Measurements from ENCODE around the gene GRK7.
"Not testable (repeated sequence)": the region's sequence is repeated elsewhere in the genome, so short reads cannot be mapped to it uniquely, and the experiment has no call there.

GRK7 gene

DNA sequence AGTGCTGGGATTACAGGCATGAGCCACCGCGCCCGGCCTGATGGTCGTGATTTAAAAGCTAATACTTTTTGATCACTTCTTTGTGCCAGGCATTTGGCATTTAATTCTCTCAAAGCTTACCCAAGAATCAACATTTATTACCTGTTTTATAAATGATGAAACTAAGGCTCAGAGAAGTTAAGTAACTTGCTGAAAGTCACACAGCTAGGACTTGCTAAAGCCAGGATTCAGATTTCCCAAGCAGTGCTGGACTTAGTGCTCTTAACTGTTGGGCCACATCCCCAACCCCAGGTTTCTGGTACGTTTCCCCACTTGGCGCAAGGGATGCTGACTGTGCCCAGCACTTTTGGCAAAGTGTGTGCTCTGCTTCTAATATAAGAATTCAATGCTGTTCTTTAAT lies 10.5 kb downstream of the GRK7 start:
- no peaks in the 10 kb centered on the region for H3K9me3 Mint-ChIP-seq
- no peak overlapping the region for H3K4me3 Mint-ChIP-seq
- H3K4me1 Mint-ChIP-seq: no peaks in the 10 kb centered on the region
- ATAC-seq (ENCODE audit: low read depth): no peak
- H3K27me3 Mint-ChIP-seq: peaks cover 3% of the 10 kb centered on the region
- DNase-seq (ENCODE audit: low spot score in 2 of 2): no peak
- H3K27ac Mint-ChIP-seq: no peak overlapping the region
- H3K36me3 Mint-ChIP-seq: peaks cover under 1% of the 10 kb centered on the region

DNA sequence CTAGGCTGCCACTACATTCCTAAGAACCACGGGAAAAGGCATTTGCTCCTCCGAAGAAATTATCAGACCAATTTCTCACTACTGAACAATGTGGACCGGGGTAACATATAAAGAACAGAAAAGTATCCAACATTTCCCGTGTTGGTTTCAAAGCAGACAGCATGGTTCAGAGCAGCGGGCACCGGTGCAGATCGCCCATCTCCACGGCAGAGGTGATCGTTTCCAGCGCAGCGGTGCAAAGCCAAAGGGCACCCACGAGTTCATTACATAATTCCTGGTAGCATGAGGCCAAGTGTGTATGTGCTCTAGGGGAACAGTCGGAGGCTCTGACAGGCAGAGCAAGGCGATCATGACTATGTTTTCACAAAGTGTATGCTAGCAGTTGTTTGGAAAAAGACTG lies 13.2 kb downstream of the GRK7 start:
- H3K9me3 Mint-ChIP-seq: no peaks in the 10 kb centered on the region
- no peaks in the 10 kb centered on the region for H3K36me3 Mint-ChIP-seq
- ATAC-seq (ENCODE audit: low read depth) (no peak), DNase-seq (ENCODE audit: low spot score in 2 of 2) (no peak)
- H3K4me3 Mint-ChIP-seq: no peak overlapping the region
- H3K27me3 Mint-ChIP-seq: peaks cover 3% of the 10 kb centered on the region
- no peaks in the 10 kb centered on the region for H3K4me1 Mint-ChIP-seq
- no peak overlapping the region for H3K27ac Mint-ChIP-seq

DNA sequence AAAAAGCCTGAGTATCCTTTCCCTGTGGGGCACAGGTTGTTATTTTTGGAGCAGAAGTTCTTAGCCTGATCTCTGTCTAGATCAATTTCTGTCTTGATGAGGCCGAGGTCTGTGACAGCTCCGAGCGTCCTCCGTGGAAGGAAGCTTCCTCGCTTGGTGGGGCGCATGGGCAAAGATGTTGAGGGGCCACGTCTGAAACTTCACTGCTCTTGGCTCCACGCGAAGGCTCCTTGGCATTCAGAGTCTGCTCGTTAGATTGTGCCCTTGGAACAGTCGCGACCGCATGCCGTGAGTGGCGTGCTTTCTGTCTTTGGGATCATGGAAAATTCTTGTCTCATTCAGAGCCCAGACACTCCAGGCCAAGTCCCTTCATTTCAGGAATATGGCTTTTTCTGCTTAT lies 13.7 kb downstream of the GRK7 start:
- ATAC-seq (ENCODE audit: low read depth) (no peak), DNase-seq (ENCODE audit: low spot score in 2 of 2) (no peak)
- no peaks in the 10 kb centered on the region for H3K9me3 Mint-ChIP-seq

DNA sequence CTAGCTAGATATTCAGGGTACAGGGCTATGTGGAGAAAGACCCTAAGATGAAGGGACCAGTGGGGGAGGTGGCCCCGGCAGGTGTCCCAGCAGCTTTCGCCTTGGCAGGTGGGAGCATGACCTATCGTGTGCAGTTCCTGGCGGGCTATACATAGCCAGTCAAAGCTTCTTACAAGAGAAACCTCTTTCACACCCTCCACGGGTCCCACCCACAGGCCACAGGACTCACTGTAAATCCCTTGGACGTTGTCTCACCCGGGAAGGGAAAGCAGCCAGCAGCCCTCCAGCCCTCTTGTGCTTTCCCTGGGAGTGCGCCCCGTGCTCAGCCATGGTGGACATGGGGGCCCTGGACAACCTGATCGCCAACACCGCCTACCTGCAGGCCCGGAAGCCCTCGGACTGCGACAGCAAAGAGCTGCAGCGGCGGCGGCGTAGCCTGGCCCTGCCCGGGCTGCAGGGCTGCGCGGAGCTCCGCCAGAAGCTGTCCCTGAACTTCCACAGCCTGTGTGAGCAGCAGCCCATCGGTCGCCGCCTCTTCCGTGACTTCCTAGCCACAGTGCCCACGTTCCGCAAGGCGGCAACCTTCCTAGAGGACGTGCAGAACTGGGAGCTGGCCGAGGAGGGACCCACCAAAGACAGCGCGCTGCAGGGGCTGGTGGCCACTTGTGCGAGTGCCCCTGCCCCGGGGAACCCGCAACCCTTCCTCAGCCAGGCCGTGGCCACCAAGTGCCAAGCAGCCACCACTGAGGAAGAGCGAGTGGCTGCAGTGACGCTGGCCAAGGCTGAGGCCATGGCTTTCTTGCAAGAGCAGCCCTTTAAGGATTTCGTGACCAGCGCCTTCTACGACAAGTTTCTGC lies 15.0 kb downstream of the GRK7 start:
- H3K4me3 Mint-ChIP-seq: no peak overlapping the region
- H3K9me3 Mint-ChIP-seq: no peaks in the 10 kb centered on the region
- H3K36me3 Mint-ChIP-seq: no peaks in the 10 kb centered on the region
- ATAC-seq (ENCODE audit: low read depth) (no peak), DNase-seq (ENCODE audit: low spot score in 2 of 2) (no peak)
- H3K27me3 Mint-ChIP-seq: peaks cover 6% of the 10 kb centered on the region
- H3K4me1 Mint-ChIP-seq: no peaks in the 10 kb centered on the region
- H3K27ac Mint-ChIP-seq: no peak overlapping the region

More for the DNA sequence above, 13.7 kb downstream of the GRK7 start:
- Mint-ChIP-seq H3K27ac (no peak overlapping the region), H3K4me1 (no peaks in the 10 kb centered on the region), H3K27me3 (peaks cover 3% of the 10 kb centered on the region), H3K4me3 (no peak overlapping the region), H3K36me3 (no peaks in the 10 kb centered on the region)

DNA sequence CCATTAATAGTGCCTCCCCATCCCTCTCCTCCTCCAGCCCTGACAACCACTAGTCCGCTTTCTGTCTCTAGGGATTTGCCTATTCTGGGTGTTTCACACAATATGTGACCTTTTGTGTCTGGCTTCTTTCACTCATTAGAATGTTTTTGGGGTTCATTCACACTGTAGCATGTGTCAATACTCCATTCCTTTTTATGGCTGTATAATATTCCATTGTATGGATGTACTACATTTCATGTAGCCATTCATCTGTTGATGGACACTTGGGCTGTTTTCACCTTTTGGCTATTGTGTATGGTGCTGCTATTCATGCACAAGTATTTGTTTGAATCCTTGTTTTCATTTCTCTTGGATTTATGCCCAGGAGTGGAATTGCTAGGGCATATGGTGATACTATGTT lies 16.5 kb downstream of the GRK7 start:
- Mint-ChIP-seq H3K4me3 (no peak overlapping the region), H3K27ac (no peak overlapping the region), H3K27me3 (peaks cover 7% of the 10 kb centered on the region), H3K9me3 (no peaks in the 10 kb centered on the region), H3K36me3 (no peaks in the 10 kb centered on the region), H3K4me1 (no peaks in the 10 kb centered on the region)
- no peak for ATAC-seq (ENCODE audit: low read depth)
- DNase-seq (ENCODE audit: low spot score in 2 of 2): no peak

DNA sequence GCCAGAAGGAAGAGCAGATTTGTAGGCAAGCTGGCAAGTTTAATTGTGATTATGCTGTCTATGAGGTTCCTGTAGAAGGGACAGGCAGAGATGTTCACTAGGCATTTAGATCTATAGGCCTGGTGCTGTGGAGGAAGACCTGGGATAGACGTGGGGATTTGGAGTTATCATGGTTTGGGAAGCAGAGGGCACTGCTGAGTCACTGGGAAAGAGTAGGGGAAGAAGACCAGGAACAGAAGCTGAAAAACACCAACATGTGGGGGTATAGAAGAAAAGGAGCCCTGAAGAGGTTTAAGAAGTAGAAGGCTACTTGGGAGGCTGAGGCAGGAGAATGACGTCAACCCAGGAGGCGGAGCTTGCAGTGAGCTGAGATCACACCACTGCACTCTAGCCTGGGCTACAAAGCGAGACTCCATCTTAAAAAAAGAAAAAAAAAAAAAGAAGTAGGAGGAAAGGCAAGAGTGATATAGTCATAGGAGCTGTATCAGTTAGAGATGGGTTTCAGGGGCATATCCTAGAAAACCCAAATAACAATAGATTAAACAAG lies 19.3 kb downstream of the GRK7 start:
- no peak for ATAC-seq (ENCODE audit: low read depth)
- H3K36me3 Mint-ChIP-seq: no peaks in the 10 kb centered on the region

DNA sequence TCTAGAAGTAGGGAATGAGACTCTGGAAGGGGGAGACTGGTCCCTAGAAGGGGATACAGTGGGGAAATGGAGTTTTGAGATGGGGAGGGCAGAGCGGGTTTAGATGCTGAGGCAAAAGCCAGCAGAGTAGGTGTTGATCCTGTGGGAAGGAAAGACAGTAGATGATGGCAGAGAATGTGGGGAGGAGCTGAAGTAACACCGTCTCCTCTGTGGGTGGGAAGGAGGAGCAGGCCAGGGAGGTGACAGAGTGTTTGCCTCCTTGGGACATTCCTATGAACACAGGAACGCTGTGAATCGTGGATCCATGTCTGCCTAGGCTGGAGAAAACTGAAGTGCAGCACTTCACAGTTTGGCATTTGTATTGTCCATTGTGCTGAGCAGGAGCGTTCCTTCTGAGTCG lies 20.4 kb downstream of the GRK7 start:
- H3K4me1 Mint-ChIP-seq: no peaks in the 10 kb centered on the region
- no peaks in the 10 kb centered on the region for H3K36me3 Mint-ChIP-seq
- no peak overlapping the region for H3K4me3 Mint-ChIP-seq
- peaks cover 7% of the 10 kb centered on the region for H3K27me3 Mint-ChIP-seq
- H3K27ac Mint-ChIP-seq: no peak overlapping the region
- no peak for DNase-seq (ENCODE audit: low spot score in 2 of 2)
- no peaks in the 10 kb centered on the region for H3K9me3 Mint-ChIP-seq
- ATAC-seq (ENCODE audit: low read depth): no peak

More for the DNA sequence above, 19.3 kb downstream of the GRK7 start:
- Mint-ChIP-seq H3K27me3 (peaks cover 7% of the 10 kb centered on the region), H3K9me3 (no peaks in the 10 kb centered on the region), H3K4me1 (no peaks in the 10 kb centered on the region), H3K27ac (no peak overlapping the region), H3K4me3 (no peak overlapping the region)
- no peak for DNase-seq (ENCODE audit: low spot score in 2 of 2)

DNA sequence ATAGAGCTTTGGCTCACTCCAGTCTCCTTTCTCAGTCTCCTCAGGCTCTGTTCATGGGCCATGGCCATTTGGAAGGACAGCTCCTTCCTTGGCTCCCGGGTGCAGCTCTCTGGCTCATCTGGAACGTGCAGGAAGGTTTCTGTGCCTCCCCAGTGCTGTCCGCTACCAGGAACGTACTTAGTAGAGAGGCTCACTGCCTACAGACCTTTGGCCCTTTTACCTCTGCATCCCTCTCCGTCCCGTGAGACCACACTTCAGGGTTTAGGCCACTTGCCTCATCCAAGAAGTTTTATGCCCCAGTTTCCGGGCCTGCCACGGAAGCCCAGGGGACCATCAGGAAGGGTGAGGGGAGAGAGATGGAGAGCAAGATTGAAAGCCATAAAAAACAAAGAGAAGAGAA lies 20.9 kb downstream of the GRK7 start:
- no peak overlapping the region for H3K27ac Mint-ChIP-seq
- peaks cover 7% of the 10 kb centered on the region for H3K27me3 Mint-ChIP-seq

DNA sequence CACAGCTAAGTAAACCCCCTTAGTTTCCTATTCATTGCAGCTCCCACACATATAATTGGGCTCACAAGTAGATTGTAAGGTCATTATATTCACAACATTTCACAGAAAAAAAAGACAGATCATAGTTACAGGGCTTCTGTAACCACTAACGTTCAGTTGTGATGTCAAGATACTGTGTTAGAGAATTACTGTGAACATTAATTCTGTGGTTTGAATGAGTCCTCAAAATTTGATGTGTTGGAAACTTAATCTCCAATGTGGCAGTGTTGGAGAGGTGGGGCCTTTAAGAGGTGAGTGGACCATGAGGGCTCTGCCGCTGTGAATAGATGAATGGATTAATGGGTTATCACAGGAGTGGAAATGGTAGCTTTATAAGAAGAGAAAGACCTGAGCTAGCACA lies 21.3 kb downstream of the GRK7 start:
- H3K4me3 Mint-ChIP-seq: no peak overlapping the region
- H3K4me1 Mint-ChIP-seq: no peaks in the 10 kb centered on the region
- H3K27me3 Mint-ChIP-seq: peaks cover 6% of the 10 kb centered on the region
- DNase-seq (ENCODE audit: low spot score in 2 of 2) (no peak), ATAC-seq (ENCODE audit: low read depth) (no peak)
- H3K36me3 Mint-ChIP-seq: no peaks in the 10 kb centered on the region
- no peak overlapping the region for H3K27ac Mint-ChIP-seq
- no peaks in the 10 kb centered on the region for H3K9me3 Mint-ChIP-seq

More for the DNA sequence above, 20.9 kb downstream of the GRK7 start:
- Mint-ChIP-seq H3K4me1 (no peaks in the 10 kb centered on the region), H3K4me3 (no peak overlapping the region), H3K36me3 (no peaks in the 10 kb centered on the region), H3K9me3 (no peaks in the 10 kb centered on the region)
- DNase-seq (ENCODE audit: low spot score in 2 of 2): no peak
- no peak for ATAC-seq (ENCODE audit: low read depth)

DNA sequence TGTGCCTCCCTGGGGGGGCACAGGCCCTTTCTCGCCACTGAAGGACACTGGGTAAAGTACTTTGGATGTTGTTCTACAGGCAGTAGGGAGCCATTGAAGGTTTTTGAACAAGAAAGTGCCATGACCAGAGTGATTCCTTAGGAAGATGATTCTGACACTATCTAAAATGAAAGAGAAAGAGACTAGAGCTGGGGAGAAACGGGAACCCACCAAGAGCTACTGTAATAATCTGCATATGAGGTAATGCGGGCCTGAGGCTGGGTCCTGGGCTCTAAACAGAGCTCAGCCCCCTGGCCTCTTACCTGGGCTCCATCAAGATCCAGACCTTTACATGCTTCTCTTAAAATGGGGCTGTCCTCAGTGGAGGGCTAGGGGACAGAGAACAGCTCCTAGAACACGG lies 24.9 kb downstream of the GRK7 start:
- Mint-ChIP-seq H3K9me3 (no peaks in the 10 kb centered on the region), H3K4me1 (no peaks in the 10 kb centered on the region), H3K27ac (no peak overlapping the region), H3K4me3 (no peak overlapping the region), H3K36me3 (no peaks in the 10 kb centered on the region), H3K27me3 (peaks cover 2% of the 10 kb centered on the region)
- ATAC-seq (ENCODE audit: low read depth) (no peak), DNase-seq (ENCODE audit: low spot score in 2 of 2) (no peak)

DNA sequence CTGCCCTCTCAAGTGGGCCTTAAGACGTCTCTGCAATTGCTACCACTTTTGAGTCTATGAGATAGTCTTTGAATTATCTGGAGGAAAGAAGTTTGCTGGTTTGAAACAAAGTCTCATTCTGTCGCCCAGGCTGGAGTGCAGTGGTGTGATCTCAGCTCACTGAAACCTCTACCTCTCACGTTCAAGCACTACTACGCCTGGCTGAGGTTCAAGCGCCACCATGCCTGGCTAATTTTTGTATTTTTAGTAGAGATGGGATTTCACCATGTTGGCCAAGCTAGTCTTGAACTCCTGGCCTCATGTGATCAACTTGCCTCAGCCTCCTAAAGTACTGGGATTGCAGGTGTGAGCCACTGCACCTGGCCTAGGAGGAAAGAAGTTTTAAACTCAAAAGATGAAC lies 25.5 kb downstream of the GRK7 start:
- H3K9me3 Mint-ChIP-seq; H3K4me3 Mint-ChIP-seq; H3K36me3 Mint-ChIP-seq; ATAC-seq (ENCODE audit: low read depth); H3K27ac Mint-ChIP-seq; DNase-seq (ENCODE audit: low spot score in 2 of 2); H3K27me3 Mint-ChIP-seq; H3K4me1 Mint-ChIP-seq: not testable (repeated sequence)

DNA sequence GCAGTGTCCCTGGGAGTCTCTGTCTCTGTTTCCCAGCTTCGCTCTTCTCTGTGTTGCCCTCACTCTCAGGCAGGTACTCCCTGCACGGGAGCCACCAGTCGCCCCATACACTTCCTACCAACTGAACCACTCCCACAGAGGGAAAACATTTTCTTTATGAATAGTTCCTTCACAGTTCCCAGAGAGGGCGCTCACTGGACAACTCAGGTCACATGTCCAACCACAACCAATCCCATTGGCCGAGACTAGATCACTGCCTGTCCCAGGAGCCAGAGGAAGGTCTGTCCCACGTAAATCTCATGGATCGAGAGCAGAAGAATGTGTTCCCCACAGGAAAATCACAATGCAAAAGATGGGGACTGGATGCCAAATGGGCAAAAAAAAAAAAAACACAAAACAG lies 26.1 kb downstream of the GRK7 start:
- ATAC-seq (ENCODE audit: low read depth) (no peak), DNase-seq (ENCODE audit: low spot score in 2 of 2) (no peak)
- no peak overlapping the region for H3K4me3 Mint-ChIP-seq
- H3K27ac Mint-ChIP-seq: no peak overlapping the region
- no peaks in the 10 kb centered on the region for H3K9me3 Mint-ChIP-seq
- H3K4me1 Mint-ChIP-seq: peaks cover 2% of the 10 kb centered on the region
- H3K36me3 Mint-ChIP-seq: no peaks in the 10 kb centered on the region
- H3K27me3 Mint-ChIP-seq: no peaks in the 10 kb centered on the region

DNA sequence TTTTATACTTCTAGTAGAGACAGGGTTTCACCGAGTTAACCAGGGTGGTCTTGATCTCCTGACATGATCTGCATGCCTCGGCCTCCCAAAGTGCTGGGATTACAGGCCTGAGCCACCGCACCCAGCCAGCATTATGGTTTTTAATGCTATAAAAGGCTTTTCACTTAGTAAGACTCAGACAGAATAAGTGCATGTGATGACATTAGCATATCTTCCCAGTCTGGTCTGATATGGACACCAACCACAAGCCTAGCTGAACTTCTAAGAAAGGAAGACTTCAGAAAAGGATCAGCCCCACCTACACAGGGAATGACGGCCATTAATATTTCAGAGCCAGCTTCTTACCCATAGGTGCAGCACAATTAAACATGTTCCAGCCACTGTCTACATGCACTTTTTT lies 27.0 kb downstream of the GRK7 start:
- no peak overlapping the region for H3K4me3 Mint-ChIP-seq
- no peaks in the 10 kb centered on the region for H3K27me3 Mint-ChIP-seq
- no peaks in the 10 kb centered on the region for H3K9me3 Mint-ChIP-seq
- ATAC-seq (ENCODE audit: low read depth): no peak
- no peak overlapping the region for H3K27ac Mint-ChIP-seq
- no peaks in the 10 kb centered on the region for H3K36me3 Mint-ChIP-seq
- peaks cover 7% of the 10 kb centered on the region for H3K4me1 Mint-ChIP-seq
- no peak for DNase-seq (ENCODE audit: low spot score in 2 of 2)

DNA sequence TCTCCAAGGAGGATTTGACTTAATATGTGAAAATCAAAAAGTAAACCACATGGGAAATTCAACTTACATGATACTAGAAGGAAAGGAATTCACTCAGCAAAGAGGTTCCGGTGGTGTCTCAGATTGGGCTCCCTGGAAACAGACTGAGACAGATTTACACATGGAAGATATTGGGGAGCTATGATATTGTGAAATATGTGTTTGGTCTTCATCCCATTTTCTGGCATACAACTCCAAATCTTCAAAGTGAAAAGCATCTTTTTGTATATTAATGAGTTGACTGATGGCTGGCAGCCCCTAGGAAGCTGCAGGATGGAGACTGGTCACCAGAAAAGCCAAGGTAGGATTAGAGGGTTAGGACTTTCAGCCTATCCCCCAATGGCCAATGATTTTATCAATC lies 29.3 kb downstream of the GRK7 start:
- Mint-ChIP-seq H3K4me3 (no peak overlapping the region), H3K27ac (no peak overlapping the region), H3K27me3 (no peaks in the 10 kb centered on the region), H3K4me1 (peaks cover 24% of the 10 kb centered on the region), H3K36me3 (no peaks in the 10 kb centered on the region), H3K9me3 (no peaks in the 10 kb centered on the region)
- DNase-seq (ENCODE audit: low spot score in 2 of 2) (no peak), ATAC-seq (ENCODE audit: low read depth) (no peak)

Data from memory B cell (primary cell).